AG08396 (cell line): ENCODE data around the gene TRPT1.

Experiments
- DNase-seq: peaks from one replicate; pipeline ENCODE4 v3.0.0; 2012; ENCODE audit warnings: low spot score, mixed read lengths

The TRPT1 gene

GRCh38 chr11:64207256-64208085 lies 18.5 kb downstream of the TRPT1 start:
- peak; percentile 68 for DNase-seq

- DNase-seq: no peak
These were observed 19.3 kb downstream of the TRPT1 start, which contains the start of gene FERMT3 for GRCh38 chr11:64206457-64207255. FERMT3 (plus strand) TSS chr11:64206721; CDS start chr11:64207365, 644 bp downstream.

GRCh38 chr11:64204464-64204989 lies 21.5 kb downstream of the TRPT1 start:
- peak; percentile 93 for DNase-seq

DNA sequence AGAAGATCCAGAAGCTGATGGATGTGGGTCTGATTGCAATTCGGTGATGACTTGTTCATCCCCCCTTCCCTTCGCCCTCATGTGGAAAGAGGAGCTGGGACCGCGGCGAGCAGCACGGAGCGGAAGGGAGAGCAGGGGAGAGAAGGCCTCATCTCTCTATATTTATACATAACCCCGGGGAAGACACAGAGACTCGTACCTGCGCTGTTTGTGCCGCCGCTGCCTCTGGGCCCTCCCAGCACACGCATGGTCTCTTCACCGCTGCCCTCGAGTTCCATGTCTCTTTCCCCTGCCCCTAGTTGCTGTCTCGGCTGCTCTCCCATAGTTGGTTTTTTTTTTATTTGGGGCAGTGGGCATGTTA lies 21.9 kb downstream of the TRPT1 start:
- no peak for DNase-seq

DNA sequence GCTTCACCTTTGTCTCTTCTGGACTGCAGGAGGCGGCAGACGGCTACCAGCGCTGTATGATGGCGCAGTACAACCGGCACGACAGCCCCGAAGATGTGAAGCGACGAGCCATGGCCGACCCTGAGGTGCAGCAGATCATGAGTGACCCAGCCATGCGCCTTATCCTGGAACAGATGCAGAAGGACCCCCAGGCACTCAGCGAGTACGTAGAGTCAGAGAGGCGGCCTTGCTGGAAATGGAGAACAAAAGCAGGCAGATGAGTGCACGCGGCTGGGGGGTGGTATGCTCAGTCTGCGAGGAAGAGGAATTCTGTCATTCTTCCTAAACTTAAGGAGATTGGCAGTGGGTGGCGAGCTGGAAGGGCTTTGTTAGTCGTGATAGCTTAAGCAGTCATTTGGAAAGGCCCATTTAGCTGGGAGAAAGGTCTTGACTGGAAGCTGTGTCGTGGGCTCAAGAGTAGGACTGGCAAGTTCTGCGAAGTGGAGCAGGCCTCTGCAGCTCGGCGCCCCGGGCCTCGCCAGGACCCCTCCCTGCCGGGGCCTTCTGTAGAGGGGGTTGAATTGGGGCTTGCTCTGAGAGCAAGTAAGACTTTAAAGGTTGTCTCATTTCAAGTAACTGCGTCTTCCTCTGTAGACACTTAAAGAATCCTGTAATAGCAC lies 22.4 kb downstream of the TRPT1 start:
- DNase-seq: no peak

- no peak for DNase-seq
These were observed 23.0 kb downstream of the TRPT1 start for GRCh38 chr11:64202992-64203391.

DNA sequence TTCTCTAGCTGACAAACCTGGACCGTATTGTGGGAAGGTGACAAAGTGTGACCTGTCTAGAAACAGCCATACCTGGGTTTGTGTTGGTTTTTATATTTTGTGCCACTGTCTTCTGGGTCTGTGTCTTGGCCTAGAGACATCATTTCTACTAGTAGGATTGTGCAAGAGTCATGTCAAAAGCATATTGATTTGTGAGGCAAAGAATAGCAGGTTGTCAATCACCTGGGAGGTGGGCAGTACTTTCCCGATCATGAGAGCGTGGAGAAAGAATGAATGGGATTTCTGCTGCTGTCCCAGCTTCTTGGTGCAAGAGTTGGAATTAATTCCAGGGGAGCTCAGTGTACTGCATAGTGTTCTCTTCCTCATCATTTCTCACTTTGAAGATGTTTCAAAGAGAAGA lies 24.4 kb downstream of the TRPT1 start:
- no peak for DNase-seq

DNA sequence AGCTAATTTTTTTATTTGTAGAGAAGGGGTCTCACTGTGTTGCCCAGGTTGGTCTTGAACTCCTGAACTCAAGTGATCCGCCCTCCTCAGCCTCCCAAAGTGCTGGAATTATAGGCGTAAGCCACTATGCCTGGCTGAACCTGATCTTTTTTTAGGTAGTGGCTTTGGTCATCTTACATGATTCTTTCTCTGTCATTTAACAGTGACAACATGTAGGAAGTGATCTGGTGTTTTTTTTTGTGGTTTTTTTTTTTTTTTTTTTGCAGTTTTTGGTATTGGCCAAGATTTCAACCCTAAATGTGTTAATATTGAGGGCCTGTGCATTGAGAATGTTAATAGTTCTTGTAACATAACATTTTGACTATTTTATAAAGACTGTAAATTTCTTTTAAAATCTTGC lies 27.5 kb downstream of the TRPT1 start:
- no peak for DNase-seq

DNA sequence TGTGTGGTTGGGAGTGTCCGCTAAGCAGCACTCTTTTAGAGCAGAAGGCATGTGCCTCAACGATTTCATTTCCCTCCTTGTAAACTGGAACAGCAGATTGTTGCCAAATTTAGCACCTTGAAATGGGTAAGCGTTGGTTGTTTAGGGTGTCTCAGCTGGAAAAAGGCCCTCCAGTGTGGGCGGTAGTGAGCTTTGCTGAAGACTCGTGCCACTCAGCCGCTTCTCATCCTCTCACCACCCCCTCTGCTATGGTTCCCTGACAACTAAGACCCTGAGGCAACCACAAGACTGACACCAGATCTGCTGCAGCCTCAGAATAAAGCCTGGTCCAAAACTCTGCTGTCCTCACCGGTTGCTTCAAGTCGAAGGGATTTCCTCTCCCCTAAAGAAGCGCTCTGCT lies 29.4 kb downstream of the TRPT1 start:
- DNase-seq: no peak

GRCh38 chr11:64192434-64192833 lies 33.6 kb downstream of the TRPT1 start:
- DNase-seq: no peak

DNA sequence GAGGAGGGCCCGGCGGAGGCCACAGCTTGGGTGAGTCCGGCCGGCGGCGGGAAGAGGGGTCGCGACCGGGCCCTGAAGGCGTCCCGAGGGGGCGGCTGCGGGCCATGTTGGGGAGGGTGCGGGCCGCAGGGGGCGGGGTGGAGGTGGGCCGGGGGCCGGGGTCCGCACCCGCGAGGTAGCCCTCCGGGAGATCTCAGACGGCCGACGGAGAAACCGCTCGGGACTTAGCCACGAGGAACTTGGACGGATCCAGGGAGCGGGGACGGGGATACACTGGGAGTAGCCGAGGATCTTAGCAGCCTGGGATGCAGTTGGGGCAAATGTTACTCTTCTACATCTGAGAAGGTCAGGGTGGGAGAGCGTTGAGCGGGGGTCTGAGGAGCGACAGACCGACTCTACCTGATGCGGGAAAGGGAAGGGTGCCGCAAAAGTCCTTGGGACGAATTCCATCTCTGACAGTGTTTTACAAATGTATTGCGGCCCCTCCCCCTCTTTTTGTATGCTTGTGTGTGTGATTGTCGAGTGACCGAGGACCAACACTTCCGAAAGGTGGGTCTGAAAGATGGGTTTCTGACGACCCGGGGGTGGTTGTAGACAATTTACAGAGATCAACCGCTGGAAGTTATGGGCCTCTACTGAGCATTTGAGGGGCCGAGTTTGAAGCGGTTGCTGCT lies 39.4 kb downstream of the TRPT1 start:
- no peak for DNase-seq

DNA sequence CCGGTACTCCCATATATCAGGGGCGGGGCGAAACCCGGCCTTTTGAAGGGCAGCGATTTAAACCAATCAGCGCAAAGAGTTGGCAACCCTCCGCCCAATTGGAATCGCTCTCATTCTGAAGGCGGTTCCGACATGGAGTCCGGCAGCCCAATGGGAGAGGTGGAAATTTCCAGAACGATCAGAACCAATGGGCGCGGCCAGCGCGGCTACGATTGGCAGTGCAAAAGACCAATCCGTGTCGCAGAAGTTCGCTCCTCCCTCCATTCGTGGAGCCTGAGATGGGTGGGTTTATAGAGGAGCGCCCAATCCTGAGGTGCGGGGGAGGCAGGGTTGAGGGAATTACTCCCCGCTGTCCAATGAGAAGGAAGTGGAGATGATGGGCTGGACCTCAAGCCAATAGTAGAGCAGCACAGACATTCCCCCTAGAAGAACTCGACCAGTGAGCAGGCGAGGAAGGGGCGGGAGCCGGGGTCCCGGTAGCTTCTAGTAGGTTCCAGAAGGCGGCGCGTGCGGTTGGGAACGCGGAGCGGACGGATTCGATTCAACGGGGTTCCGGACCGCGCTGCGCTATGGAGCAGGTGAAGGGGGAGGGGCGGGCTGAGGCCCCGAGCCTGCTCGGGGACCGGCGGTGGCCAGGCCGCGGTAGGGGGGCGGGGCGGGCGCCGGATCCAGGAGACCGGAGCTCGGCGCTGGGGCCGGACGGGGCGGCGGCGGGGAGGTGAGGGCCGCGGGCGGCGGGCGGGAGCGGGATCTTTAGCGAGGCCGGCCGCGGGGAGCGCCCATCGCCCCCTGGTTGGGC lies 40.1 kb downstream of the TRPT1 start, which contains the start of gene STIP1:
TSS of gene STIP1 (plus strand) at position 479 of the 799 bp plus-strand sequence. CDS start at position 570, 91 bp downstream.
- DNase-seq: peak; percentile 99

DNA sequence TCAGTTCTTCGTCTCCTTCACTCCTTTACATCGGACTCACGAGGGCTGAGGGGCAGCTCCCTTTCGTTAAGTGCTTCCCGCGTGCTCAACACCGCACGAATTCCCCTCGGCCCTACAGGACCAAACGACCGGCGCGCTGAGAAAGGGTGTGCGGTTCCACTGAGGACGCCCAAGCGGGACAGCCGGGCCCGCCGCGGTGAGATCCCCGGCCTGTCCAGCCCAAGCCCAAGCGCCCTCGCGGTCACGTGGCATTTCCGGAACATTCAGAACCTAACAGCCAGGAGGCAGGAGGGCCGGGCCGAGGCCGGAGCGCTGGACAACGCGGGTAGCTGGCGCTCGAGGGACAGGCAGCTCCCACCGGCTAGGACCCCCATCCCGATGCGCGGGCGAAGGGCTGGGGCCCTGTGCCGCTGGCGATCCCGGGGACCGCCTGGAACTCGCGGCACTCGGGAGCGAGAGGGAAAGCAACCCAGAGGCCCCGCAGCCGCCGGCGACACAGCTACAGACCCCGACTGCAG lies 40.8 kb downstream of the TRPT1 start:
- peak; percentile 83 for DNase-seq

DNA sequence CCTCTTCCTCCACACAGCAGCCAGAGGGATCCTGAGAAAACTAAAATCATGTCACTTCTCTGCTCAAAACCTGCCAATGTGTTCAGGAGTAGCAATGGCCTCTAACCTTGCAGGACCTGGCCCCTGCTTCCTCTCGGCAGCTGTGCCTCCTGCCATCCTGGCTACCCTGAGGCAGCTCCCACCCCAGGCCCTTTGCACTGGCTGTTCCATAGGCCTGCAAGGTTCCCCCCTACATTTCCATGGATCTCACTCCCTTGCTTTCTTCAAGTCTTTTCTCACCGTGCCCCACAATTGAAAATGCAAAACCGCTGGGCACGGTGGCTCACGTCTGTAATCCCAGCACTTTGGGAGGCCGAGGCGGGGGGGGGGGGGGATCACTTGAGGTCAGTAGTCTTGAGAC lies 42.1 kb downstream of the TRPT1 start:
- DNase-seq: no peak

DNA sequence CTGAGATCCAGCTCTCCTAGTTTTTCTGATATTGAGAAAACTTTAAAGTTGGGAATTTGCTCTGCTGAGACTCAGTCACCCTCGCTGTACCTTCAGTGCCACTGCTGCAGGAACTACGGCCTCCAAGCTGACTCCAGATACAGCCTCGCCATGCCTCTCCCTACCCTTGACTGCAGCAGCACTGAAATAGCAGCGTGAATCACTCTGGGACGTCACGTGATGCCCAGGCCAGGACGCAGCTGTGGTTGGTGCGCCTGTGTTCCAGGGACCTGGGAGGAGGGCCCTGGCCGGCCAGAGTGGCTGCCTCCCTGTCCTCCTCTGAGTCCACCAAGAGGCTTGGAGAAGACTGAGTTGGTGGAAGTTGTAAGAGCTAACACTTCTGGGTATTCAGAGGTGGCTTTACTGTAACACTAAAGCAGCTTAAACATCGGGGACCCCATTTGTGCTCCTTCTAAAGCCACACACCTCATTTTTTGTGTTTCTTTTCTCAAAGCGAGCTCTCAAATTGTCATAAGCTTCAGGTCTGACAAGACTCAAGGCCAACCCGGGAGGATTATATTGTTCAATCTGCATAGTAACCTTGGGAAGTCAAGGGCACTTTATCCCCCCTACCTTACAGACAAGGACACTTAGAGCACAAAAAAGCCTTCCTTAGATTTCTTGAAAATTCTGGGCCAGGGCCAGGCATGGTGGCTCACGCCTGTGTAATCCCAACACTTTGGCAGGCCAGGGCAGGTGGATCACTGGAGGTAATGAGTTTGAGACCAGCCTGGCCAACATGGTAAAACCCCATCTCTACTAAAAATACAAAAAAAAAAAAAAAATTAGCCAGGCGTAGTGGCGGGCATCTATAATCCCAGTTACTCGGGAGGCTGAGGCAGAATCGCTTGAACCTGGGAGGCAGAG lies 44.2 kb downstream of the TRPT1 start:
- peak; percentile 93 for DNase-seq

GRCh38 chr11:64180891-64181290 lies 45.1 kb downstream of the TRPT1 start:
- DNase-seq: no peak

DNA sequence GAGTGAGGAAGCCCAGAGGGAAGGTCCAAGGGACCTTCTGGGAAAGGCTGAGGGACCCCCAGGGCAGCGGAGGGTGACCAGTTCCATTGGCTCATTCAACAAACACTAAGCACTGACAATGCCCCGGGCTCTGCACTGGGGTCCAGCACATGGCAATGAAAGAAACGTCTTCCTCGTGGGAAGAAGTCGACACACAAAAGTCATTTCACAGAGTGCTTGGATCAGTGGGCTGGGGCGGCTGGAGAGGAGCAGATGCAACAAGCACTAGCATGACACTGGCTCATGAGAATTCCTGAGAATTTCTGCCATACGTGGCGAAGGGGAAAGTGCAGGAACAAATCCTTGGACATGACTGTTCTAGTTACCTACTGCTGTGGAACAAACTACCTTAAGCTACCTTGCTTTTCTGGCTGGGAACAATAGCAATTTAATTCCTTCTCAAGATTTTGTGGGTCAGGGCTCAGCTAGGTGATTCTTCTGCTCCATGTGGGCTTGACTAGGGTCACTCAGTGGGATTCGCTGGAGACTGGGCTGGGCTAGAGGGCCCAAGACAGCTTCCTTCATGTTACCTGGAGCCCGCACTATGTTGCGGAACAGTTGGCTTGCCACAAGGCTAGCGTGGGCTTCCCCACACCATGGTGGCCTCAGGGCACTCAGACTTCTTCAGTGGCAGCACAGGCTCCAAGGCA lies 46.9 kb downstream of the TRPT1 start:
- no peak for DNase-seq

GRCh38 chr11:64178203-64178602 lies 47.8 kb downstream of the TRPT1 start:
- DNase-seq: no peak

DNA sequence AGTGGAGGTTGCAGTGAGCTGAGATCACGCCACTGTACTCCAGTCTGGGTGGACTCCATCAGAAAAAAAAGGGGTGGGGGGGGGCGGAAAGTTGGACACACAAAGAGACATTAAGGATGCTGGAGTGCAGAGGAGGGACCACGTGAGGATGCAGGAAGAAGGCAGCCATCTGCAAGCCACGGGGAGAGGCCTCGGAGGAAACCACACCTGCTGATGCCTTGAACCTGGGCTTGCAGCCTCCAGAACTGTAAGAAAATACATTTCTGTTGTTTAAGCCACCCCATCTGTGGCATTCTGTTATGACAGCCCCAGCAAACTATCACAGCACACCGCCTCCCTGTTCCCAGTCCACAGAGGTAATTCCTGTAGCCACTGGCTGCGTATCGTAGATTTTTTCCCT lies 49.2 kb downstream of the TRPT1 start:
- no peak for DNase-seq
